ENCODE data around the gene FAM120B.

DNA sequence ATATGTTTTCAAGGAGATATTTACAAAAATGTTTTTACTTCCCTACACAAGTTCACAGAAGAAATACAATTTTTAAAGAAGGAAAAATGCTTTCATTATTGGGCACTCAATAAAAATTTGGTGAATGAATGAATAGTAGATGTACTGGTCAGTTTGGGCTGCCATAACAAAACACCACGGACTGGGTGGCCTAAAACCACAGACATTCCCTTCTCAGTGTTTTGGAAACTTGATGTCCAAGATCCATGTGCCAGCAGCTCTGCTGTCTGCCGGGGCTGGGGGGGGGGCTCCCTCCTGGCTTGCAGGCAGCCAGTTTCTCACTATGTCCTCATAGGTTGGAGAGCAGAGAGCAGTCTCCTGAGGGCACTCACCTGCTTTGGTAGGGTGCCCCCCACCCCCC lies 62.0 kb downstream of the FAM120B start:
- TF ChIP-seq, protein P1, sequence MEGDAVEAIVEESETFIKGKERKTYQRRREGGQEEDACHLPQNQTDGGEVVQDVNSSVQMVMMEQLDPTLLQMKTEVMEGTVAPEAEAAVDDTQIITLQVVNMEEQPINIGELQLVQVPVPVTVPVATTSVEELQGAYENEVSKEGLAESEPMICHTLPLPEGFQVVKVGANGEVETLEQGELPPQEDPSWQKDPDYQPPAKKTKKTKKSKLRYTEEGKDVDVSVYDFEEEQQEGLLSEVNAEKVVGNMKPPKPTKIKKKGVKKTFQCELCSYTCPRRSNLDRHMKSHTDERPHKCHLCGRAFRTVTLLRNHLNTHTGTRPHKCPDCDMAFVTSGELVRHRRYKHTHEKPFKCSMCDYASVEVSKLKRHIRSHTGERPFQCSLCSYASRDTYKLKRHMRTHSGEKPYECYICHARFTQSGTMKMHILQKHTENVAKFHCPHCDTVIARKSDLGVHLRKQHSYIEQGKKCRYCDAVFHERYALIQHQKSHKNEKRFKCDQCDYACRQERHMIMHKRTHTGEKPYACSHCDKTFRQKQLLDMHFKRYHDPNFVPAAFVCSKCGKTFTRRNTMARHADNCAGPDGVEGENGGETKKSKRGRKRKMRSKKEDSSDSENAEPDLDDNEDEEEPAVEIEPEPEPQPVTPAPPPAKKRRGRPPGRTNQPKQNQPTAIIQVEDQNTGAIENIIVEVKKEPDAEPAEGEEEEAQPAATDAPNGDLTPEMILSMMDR (conservative IDR thresholded peaks at IDR 0.05 in 1 of 2, IDR thresholded peaks at IDR 0.05 in 1 of 2; ENCODE audit: low read depth in 1 of 2, low read length in 2 of 2): no peak
- TF ChIP-seq EZH2 (IDR thresholded peaks at IDR 0.05; ENCODE audit: low read length, missing control alignments): no peak
